Measurements from ENCODE around the gene KCNT1. TPM values are rescaled to one million over a fixed set of nuclear protein-coding genes. Genes with fewer than 3 reads are reported as not detected.

The KCNT1 gene
- total RNA-seq, 1 experiment from 2014 or later: 0.17 TPM

- no peaks in the 10 kb centered on the region for H4K20me1 ChIP-seq (ENCODE audit: insufficient read depth)
- H3K9me2 ChIP-seq (ENCODE audit: insufficient read depth): no peaks in the 10 kb centered on the region
- H3K9ac ChIP-seq (ENCODE audit: low read length): no peak overlapping the region
- H3K27ac ChIP-seq (ENCODE audit: low read depth, low read length): no peak overlapping the region
- intact Hi-C loops (cut with micrococcal nuclease): no loop called here
- ATAC-seq (no peak), DNase-seq (ENCODE audit: low read depth, low spot score) (no peak)
- no peaks in the 10 kb centered on the region for H3K9me3 ChIP-seq (ENCODE audit: control insufficient read depth in 1 of 2, insufficient read depth in 1 of 2, low read depth in 1 of 2, low read length in 2 of 2)
- POLR2A ChIA-PET: no interaction called here
- H3K79me2 ChIP-seq (ENCODE audit: insufficient read depth, low read length): no peaks in the 10 kb centered on the region
- H2AFZ ChIP-seq (ENCODE audit: low read depth, low read length, poor library complexity, severe bottlenecking): no peak overlapping the region
- TF ChIP-seq YY1 (IDR thresholded peaks at IDR 0.05; ENCODE audit: extremely low read depth, insufficient replicate concordance, low read depth, low read length) (no peak), FOSL1 (IDR thresholded peaks at IDR 0.05; ENCODE audit: low read depth) (no peak), RAD21 (IDR thresholded peaks at IDR 0.05; ENCODE audit: low read depth) (no peak), CBX3 (IDR thresholded peaks at IDR 0.05; ENCODE audit: low read depth) (no peak), EGR1 (IDR thresholded peaks at IDR 0.05; ENCODE audit: low read depth) (no peak), CEBPB (IDR thresholded peaks at IDR 0.05; ENCODE audit: low read depth) (no peak), TCF7L2 (IDR thresholded peaks at IDR 0.05; ENCODE audit: borderline replicate concordance, extremely low read depth, insufficient read depth, insufficient read length) (no peak), EZH2phosphoT487 (IDR thresholded peaks at IDR 0.05; ENCODE audit: borderline replicate concordance) (no peak), ZBTB33 (IDR thresholded peaks at IDR 0.05; ENCODE audit: extremely low read depth, insufficient replicate concordance, low read length) (no peak), SP1 (IDR thresholded peaks at IDR 0.05; ENCODE audit: low read depth) (no peak), MAX (IDR thresholded peaks at IDR 0.05) (no peak), ELF1 (IDR thresholded peaks at IDR 0.05; ENCODE audit: borderline replicate concordance, low read depth) (no peak), POLR2AphosphoS5 (IDR thresholded peaks at IDR 0.05; ENCODE audit: low read depth, low read length) (no peak), ZNF274 (IDR thresholded peaks at IDR 0.05; ENCODE audit: low read depth, low read length) (no peak), ZFX (IDR thresholded peaks at IDR 0.05) (no peak), SIN3A (IDR thresholded peaks at IDR 0.05; ENCODE audit: low read depth) (no peak), SRF (IDR thresholded peaks at IDR 0.05; ENCODE audit: low read depth) (no peak)
- no peaks in the 10 kb centered on the region for H3K36me3 ChIP-seq (ENCODE audit: control insufficient read depth in 1 of 2, insufficient read depth in 2 of 2, low read length in 2 of 2)
- no peak overlapping the region for H3K4me2 ChIP-seq (ENCODE audit: low read length)
- H3K4me1 ChIP-seq (ENCODE audit: control insufficient read depth in 1 of 2, insufficient read depth in 2 of 2, low read length in 2 of 2): no peaks in the 10 kb centered on the region
- BruUV-seq (replicated peaks): no TSS peak
- RAD21 ChIA-PET (ENCODE audit: low non-redundant PET in 1 of 2, low total read pairs in 2 of 2, uncharacterized antibody in 2 of 2, unreplicated experiment in 2 of 2): no interaction called here
- H3K4me3 ChIP-seq (replicated peaks in 1 of 2; ENCODE audit: low read depth in 1 of 2, low read length in 2 of 2): no peak overlapping the region
- no peaks in the 10 kb centered on the region for H3K27me3 ChIP-seq (ENCODE audit: insufficient read depth, low read length)
- CTCF ChIA-PET: no interaction called here
Observed at GRCh38 chr9:135748676-135749075, 46.7 kb downstream of the KCNT1 start.

Data from HCT116 (cell line).